ENCODE data around the gene METTL14.

The METTL14 gene

DNA sequence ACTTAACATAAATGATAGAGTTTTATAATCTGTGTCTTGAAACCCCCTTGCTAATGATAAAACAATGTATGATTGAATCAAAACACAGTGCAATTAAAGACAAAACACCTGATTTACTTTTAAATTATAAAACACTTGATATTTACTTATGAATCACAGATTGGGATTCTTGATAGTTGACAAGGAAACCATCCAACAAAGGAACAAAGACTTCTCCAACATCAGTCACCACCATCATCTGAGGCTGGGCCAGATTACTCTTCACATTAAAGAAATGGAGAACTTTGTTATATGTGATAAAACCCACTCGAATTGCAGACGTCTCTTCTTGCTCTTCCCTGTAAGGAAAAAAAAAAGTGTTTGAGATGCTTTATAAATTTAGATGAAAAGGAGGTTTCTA is 67.4 kb downstream of the METTL14 start:
- no peak overlapping the region for H3K4me3 ChIP-seq (ENCODE audit: low read depth in 1 of 2, low read length in 2 of 2)
- H3K27me3 ChIP-seq (ENCODE audit: control insufficient read depth in 1 of 2, insufficient read depth in 2 of 2, low read length in 2 of 2) = no peaks in the 10 kb centered on the region
- peaks cover 68% of the 10 kb centered on the region for H3K4me1 ChIP-seq (ENCODE audit: insufficient read depth, low read length)
- H3K27ac ChIP-seq (ENCODE audit: low read depth, low read length) = peak overlapping the region; percentile 7
- H3K9ac ChIP-seq (ENCODE audit: low read length) = no peak overlapping the region
- peaks cover 13% of the 10 kb centered on the region for H3K36me3 ChIP-seq (ENCODE audit: insufficient read depth, low read length)
- no peaks in the 10 kb centered on the region for H3K9me3 ChIP-seq (ENCODE audit: low read length)

DNA sequence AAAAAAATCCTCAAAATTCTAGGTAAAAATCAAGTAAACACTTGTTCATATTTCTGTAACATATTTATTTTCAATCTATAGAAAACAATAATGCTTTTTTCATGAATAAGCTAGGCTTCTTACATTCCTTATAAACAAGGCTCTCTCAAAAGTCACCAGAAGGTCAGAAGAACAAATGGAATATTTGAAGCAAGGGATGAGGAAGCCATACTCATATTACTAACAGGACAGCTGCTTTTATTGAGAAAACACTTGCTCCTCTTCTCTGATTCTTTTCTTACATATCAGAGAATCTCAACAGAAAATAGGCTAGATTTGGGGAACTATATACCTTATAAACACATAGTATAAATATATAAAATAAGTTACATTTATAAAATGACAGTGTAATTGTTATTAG is 67.9 kb downstream of the METTL14 start:
- Histone ChIP-seq H3K4me3 (ENCODE audit: low read depth in 1 of 2, low read length in 2 of 2) (no peak overlapping the region), H3K27ac (ENCODE audit: low read depth, low read length) (no peak overlapping the region), H3K9ac (ENCODE audit: low read length) (no peak overlapping the region), H3K27me3 (ENCODE audit: control insufficient read depth in 1 of 2, insufficient read depth in 2 of 2, low read length in 2 of 2) (no peaks in the 10 kb centered on the region), H3K9me3 (ENCODE audit: low read length) (no peaks in the 10 kb centered on the region), H3K4me1 (ENCODE audit: insufficient read depth, low read length) (peaks cover 73% of the 10 kb centered on the region), H3K36me3 (ENCODE audit: insufficient read depth, low read length) (peaks cover 13% of the 10 kb centered on the region)

DNA sequence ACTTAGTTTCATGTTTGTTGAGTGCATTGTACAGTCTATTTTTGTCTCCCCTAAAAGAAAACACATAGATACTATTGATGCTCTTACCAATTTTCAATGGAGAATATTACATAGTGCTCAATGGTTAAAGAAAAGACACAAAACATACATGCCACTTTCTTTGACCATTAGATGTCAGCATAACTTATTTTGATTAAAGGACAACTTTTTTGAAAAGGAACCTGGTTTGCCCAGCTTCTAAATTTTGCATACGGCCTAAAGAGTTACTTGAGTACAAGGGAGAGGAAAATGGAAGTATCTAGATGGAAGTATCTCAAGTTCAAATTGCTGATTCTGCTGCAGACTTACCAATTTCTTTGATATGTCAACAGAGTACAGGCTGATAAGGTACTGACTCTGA is 68.5 kb downstream of the METTL14 start:
- Histone ChIP-seq H3K27ac (ENCODE audit: low read depth, low read length) (peak overlapping the region; percentile 25), H3K4me3 (ENCODE audit: low read depth in 1 of 2, low read length in 2 of 2) (no peak overlapping the region), H3K4me1 (ENCODE audit: insufficient read depth, low read length) (peaks cover 75% of the 10 kb centered on the region), H3K9ac (ENCODE audit: low read length) (no peak overlapping the region), H3K9me3 (ENCODE audit: low read length) (no peaks in the 10 kb centered on the region), H3K36me3 (ENCODE audit: insufficient read depth, low read length) (peaks cover 13% of the 10 kb centered on the region), H3K27me3 (ENCODE audit: control insufficient read depth in 1 of 2, insufficient read depth in 2 of 2, low read length in 2 of 2) (no peaks in the 10 kb centered on the region)

DNA sequence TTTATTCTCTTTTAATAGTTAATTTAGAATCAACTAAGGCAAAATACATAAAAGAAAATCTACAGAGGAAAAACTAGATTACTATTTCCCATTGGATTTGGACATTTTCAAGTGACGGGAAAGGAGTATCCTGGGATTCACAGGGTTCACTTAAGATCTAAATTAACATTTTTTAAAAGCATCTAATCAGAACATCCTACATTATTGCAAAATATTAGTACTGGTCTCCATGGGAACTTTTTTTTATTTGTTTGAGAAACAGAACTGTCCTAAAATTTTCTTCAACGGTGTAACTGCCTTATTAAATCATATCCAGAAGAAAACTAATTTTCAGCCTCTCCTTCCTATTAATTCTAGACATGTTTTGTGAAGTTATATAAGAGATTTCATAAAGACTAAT is 69.7 kb downstream of the METTL14 start:
- Histone ChIP-seq H3K4me1 (ENCODE audit: insufficient read depth, low read length) (peaks cover 81% of the 10 kb centered on the region), H3K4me3 (ENCODE audit: low read depth in 1 of 2, low read length in 2 of 2) (no peak overlapping the region), H3K9me3 (ENCODE audit: low read length) (no peaks in the 10 kb centered on the region), H3K36me3 (ENCODE audit: insufficient read depth, low read length) (peaks cover 13% of the 10 kb centered on the region), H3K9ac (ENCODE audit: low read length) (peak overlapping the region; percentile 7), H3K27ac (ENCODE audit: low read depth, low read length) (peak overlapping the region; percentile 25), H3K27me3 (ENCODE audit: control insufficient read depth in 1 of 2, insufficient read depth in 2 of 2, low read length in 2 of 2) (no peaks in the 10 kb centered on the region)

DNA sequence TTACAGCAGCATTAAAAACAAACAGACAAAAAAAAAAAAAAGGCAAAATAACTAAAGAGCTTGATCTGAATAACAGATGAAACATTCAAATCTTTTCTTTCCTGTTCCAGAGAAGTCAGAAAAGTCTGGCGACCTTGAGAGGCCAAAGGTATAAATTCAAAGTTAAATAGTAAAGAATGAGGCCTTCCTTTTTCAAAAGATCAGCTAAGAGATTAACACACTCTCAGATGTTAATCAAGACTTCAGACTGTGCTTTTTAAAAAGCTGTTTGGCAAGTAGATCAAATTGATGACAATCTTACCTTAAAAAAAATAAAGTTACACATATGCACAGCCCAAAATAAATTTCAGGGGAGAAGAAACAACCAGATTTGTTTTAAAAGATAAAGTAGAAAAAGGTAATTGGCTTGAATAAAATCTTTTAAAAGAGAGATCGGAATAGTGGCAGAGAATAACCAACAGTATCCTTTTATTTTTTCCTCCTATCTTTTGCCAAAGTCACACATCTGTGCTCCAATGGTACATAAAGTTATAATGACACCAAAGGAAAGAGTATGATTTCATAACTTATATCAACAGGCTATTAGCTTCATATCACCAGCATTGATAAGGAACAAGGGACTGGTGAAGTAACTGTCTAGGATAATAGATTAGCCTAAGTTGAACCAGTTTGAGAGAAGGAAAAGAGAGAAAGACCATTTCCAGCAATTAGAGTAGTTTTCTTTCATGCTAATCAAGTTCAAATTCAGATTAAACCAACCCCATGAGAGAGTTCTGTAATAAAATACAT is 70.4 kb downstream of the METTL14 start:
- peaks cover 13% of the 10 kb centered on the region for H3K36me3 ChIP-seq (ENCODE audit: insufficient read depth, low read length)
- H3K9me3 ChIP-seq (ENCODE audit: low read length) = no peaks in the 10 kb centered on the region
- H3K9ac ChIP-seq (ENCODE audit: low read length) = peak overlapping the region; percentile 7
- H3K27me3 ChIP-seq (ENCODE audit: control insufficient read depth in 1 of 2, insufficient read depth in 2 of 2, low read length in 2 of 2) = no peaks in the 10 kb centered on the region
- H3K4me1 ChIP-seq (ENCODE audit: insufficient read depth, low read length) = peaks cover 86% of the 10 kb centered on the region
- H3K27ac ChIP-seq (ENCODE audit: low read depth, low read length) = peak overlapping the region; percentile 25
- no peak overlapping the region for H3K4me3 ChIP-seq (ENCODE audit: low read depth in 1 of 2, low read length in 2 of 2)

DNA sequence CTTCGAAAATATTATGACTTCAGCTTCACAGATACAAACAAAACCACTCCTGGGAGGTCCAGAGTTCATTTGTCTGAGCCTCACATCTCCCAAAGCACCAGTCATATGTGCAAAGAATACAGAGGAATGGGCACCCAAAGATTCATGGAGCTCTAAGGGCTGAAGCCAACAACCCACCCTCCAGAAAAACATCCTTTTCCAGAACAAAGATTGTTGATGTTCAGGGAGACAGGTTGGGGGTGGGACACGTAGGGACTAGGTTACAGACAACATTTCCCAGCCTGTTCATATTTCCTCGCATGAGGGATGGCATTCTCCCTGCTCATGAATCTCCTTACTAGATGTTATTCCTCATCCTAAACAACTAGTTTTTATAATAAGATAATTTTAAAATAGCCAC is 71.2 kb downstream of the METTL14 start:
- no peaks in the 10 kb centered on the region for H3K27me3 ChIP-seq (ENCODE audit: control insufficient read depth in 1 of 2, insufficient read depth in 2 of 2, low read length in 2 of 2)
- H3K4me3 ChIP-seq (ENCODE audit: low read depth in 1 of 2, low read length in 2 of 2) = no peak overlapping the region
- no peaks in the 10 kb centered on the region for H3K9me3 ChIP-seq (ENCODE audit: low read length)
- H3K9ac ChIP-seq (ENCODE audit: low read length) = no peak overlapping the region
- H3K36me3 ChIP-seq (ENCODE audit: insufficient read depth, low read length) = peaks cover 11% of the 10 kb centered on the region
- H3K4me1 ChIP-seq (ENCODE audit: insufficient read depth, low read length) = peaks cover 89% of the 10 kb centered on the region
- peak overlapping the region; percentile 25 for H3K27ac ChIP-seq (ENCODE audit: low read depth, low read length)

DNA sequence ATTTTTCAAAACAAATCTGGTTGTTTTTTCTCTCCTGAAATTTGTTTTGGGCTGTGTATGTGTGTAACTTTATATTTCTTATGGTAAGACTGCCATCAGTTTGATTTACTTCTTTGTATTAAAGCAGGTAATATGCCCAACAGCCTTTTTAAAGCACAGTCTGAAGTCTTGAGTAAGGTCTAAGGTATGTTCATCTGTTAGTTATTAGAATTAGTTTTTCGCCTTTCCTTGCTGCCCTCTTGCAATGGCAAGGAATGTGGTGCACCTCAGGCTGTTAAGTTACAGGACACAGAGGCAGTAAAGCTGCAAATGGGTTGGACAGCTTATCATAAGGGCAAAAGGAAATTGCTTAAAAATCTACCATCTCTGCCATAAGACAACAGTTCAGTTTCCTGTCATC is 71.8 kb downstream of the METTL14 start:
- no peaks in the 10 kb centered on the region for H3K27me3 ChIP-seq (ENCODE audit: control insufficient read depth in 1 of 2, insufficient read depth in 2 of 2, low read length in 2 of 2)
- H3K4me1 ChIP-seq (ENCODE audit: insufficient read depth, low read length) = peaks cover 89% of the 10 kb centered on the region
- H3K9me3 ChIP-seq (ENCODE audit: low read length) = no peaks in the 10 kb centered on the region
- H3K36me3 ChIP-seq (ENCODE audit: insufficient read depth, low read length) = peaks cover 6% of the 10 kb centered on the region
- H3K4me3 ChIP-seq (ENCODE audit: low read depth in 1 of 2, low read length in 2 of 2) = no peak overlapping the region
- H3K9ac ChIP-seq (ENCODE audit: low read length) = no peak overlapping the region
- H3K27ac ChIP-seq (ENCODE audit: low read depth, low read length) = peak overlapping the region; percentile 89

DNA sequence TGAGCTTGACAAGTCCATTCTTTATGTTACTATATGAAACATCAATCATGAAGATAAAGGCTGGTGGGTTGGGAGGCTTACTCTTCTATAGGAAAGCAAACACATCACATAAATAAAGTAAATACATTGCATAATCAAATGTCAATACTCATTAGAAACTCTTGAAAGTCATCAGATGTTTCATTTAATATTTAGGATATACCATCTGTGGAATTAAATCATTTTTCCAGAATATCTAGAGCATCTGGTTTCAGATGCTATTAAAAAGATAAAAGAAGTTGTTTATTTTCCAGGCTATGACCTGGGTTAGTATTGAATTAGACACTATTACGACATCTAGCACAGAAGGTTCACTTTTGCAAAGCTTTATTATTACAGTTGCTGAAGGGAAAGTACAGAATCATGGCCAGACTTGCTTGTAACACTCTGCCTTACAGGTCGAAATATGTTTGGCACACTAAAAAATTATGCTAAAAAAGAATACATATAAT is 72.6 kb downstream of the METTL14 start:
- H3K9me3 ChIP-seq (ENCODE audit: low read length) = no peaks in the 10 kb centered on the region
- no peak overlapping the region for H3K9ac ChIP-seq (ENCODE audit: low read length)
- H3K4me1 ChIP-seq (ENCODE audit: insufficient read depth, low read length) = peaks cover 90% of the 10 kb centered on the region
- H3K27me3 ChIP-seq (ENCODE audit: control insufficient read depth in 1 of 2, insufficient read depth in 2 of 2, low read length in 2 of 2) = no peaks in the 10 kb centered on the region
- H3K4me3 ChIP-seq (ENCODE audit: low read depth in 1 of 2, low read length in 2 of 2) = no peak overlapping the region
- H3K27ac ChIP-seq (ENCODE audit: low read depth, low read length) = peak overlapping the region; percentile 89
- H3K36me3 ChIP-seq (ENCODE audit: insufficient read depth, low read length) = no peaks in the 10 kb centered on the region

DNA sequence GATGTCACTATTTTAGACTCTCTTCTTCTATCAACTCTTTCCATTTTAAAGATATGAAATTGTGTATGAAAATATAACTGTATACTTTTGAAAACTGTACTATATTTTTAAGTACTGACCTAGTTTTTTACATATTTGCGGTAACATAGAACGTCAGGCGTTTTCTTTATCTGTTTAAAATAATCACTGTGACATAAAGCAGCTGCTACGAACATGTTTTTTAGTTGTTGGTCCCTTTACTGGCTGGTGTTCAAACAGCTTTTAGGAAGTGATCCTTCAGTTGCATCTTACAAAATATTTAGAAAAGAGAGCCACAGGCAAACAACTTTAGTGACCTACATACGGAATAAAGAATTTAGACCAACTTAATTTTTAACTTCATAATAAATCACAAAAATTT is 73.1 kb downstream of the METTL14 start:
- H3K27ac ChIP-seq (ENCODE audit: low read depth, low read length) = peak overlapping the region; percentile 89

DNA sequence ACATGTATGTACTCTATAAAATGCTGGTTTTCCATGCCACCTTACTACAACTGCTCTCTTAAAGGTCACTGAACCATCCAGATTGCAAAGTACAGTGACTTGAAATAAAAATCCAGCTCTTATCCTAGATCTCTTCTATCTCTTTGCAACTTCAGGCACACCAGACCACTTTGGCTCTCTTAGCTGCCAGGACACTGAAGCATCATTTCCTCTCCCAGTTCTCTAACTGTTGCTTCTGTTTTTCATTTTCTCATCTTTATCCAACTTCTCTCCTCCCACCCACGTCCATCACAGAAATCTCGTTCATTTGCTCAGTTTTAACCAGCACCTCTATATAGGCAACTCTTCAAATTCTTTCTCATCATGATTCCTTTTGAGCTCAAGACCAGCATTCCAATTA is 74.3 kb downstream of the METTL14 start:
- Histone ChIP-seq H3K27me3 (ENCODE audit: control insufficient read depth in 1 of 2, insufficient read depth in 2 of 2, low read length in 2 of 2) (no peaks in the 10 kb centered on the region), H3K4me3 (ENCODE audit: low read depth in 1 of 2, low read length in 2 of 2) (peak overlapping the region in 1 of 2 donors; percentile 0), H3K4me1 (ENCODE audit: insufficient read depth, low read length) (peaks cover 91% of the 10 kb centered on the region), H3K9ac (ENCODE audit: low read length) (no peak overlapping the region), H3K9me3 (ENCODE audit: low read length) (no peaks in the 10 kb centered on the region), H3K36me3 (ENCODE audit: insufficient read depth, low read length) (no peaks in the 10 kb centered on the region), H3K27ac (ENCODE audit: low read depth, low read length) (peak overlapping the region; percentile 54)

More for the DNA sequence above, 73.1 kb downstream of the METTL14 start:
- no peaks in the 10 kb centered on the region for H3K27me3 ChIP-seq (ENCODE audit: control insufficient read depth in 1 of 2, insufficient read depth in 2 of 2, low read length in 2 of 2)
- H3K9ac ChIP-seq (ENCODE audit: low read length) = no peak overlapping the region
- H3K4me1 ChIP-seq (ENCODE audit: insufficient read depth, low read length) = peaks cover 91% of the 10 kb centered on the region
- H3K4me3 ChIP-seq (ENCODE audit: low read depth in 1 of 2, low read length in 2 of 2) = no peak overlapping the region
- no peaks in the 10 kb centered on the region for H3K9me3 ChIP-seq (ENCODE audit: low read length)
- no peaks in the 10 kb centered on the region for H3K36me3 ChIP-seq (ENCODE audit: insufficient read depth, low read length)

DNA sequence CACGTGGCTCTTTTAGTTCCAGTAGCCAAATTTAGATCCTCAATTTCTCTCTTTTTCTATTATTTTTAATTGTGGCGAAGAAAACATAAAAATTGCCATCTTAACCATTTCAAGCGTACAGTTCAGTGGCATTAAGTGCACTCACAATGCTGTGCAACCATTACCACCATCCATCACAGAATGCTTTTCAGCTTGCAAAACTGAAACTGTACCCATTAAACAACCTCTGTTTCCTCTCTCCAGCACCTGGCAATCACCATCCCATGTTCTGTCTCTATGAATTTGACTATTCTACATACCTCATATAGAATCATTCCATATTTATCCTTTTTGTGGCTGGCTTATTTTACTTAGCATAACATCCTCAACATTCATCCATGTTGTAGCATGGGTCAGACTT is 74.9 kb downstream of the METTL14 start:
- Histone ChIP-seq H3K4me1 (ENCODE audit: insufficient read depth, low read length) (peaks cover 91% of the 10 kb centered on the region), H3K9ac (ENCODE audit: low read length) (no peak overlapping the region), H3K9me3 (ENCODE audit: low read length) (no peaks in the 10 kb centered on the region), H3K4me3 (ENCODE audit: low read depth in 1 of 2, low read length in 2 of 2) (no peak overlapping the region), H3K36me3 (ENCODE audit: insufficient read depth, low read length) (no peaks in the 10 kb centered on the region), H3K27me3 (ENCODE audit: control insufficient read depth in 1 of 2, insufficient read depth in 2 of 2, low read length in 2 of 2) (no peaks in the 10 kb centered on the region), H3K27ac (ENCODE audit: low read depth, low read length) (peak overlapping the region; percentile 54)

DNA sequence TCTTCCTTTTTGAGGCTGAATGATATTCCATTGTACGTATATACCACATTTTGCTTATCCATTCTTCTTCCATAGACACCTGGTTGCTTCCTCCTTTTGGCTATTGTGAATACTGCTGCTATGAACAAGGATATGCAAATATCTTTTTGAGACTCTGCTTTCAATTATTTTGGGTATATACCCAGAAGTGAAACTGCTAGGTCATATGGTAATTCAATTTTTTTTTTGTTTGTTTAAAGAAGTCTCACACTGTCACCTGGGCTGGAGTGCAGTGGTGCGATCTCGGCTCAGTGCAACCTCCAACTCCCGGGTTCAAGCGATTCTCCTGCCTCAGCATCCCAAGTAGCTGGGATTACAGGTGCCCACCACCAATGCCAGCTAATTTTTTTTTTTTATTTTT is 75.3 kb downstream of the METTL14 start:
- no peaks in the 10 kb centered on the region for H3K9me3 ChIP-seq (ENCODE audit: low read length)
- no peak overlapping the region for H3K9ac ChIP-seq (ENCODE audit: low read length)
- peak overlapping the region; percentile 54 for H3K27ac ChIP-seq (ENCODE audit: low read depth, low read length)
- H3K27me3 ChIP-seq (ENCODE audit: control insufficient read depth in 1 of 2, insufficient read depth in 2 of 2, low read length in 2 of 2) = no peaks in the 10 kb centered on the region
- no peaks in the 10 kb centered on the region for H3K36me3 ChIP-seq (ENCODE audit: insufficient read depth, low read length)
- H3K4me1 ChIP-seq (ENCODE audit: insufficient read depth, low read length) = peaks cover 91% of the 10 kb centered on the region
- no peak overlapping the region for H3K4me3 ChIP-seq (ENCODE audit: low read depth in 1 of 2, low read length in 2 of 2)
